H9 (cell line): ENCODE results near the gene MINAR1. TPM values are rescaled to one million over a fixed set of nuclear protein-coding genes. Genes with fewer than 3 reads are reported as not detected.

Experiments used
- DNase-seq: peaks from one replicate; pipeline ENCODE4 v3.0.0-alpha.2; 2017
- H2AFZ ChIP-seq: one replicate; pipeline ENCODE4 v1.6.1; 2013; ENCODE audit warnings: mild to moderate bottlenecking, low read length, control low read depth, moderate library complexity
- H2AK5ac ChIP-seq: 2 replicates; pipeline ENCODE4 v1.6.1; 2013; ENCODE audit warnings: low read length, control low read depth, mixed read lengths; ENCODE audit not compliant: insufficient read length
- H2BK120ac ChIP-seq: one replicate; pipeline ENCODE4 v1.6.1; 2013; ENCODE audit warnings: low read depth, mild to moderate bottlenecking, low read length, control low read depth, inconsistent platforms; ENCODE audit not compliant: poor library complexity, severe bottlenecking
- H2BK12ac ChIP-seq: 2 replicates; pipeline ENCODE4 v1.6.1; 2013; ENCODE audit warnings: low read length, control low read depth, mixed read lengths, low read depth; ENCODE audit not compliant: insufficient read length
- H2BK15ac ChIP-seq: 2 replicates; pipeline ENCODE4 v1.6.1; 2013; ENCODE audit warnings: low read depth, low read length, control low read depth
- H2BK20ac ChIP-seq: one replicate; pipeline ENCODE4 v1.6.1; 2013; ENCODE audit warnings: low read depth, mild to moderate bottlenecking, low read length, control low read depth, inconsistent platforms; ENCODE audit not compliant: poor library complexity, severe bottlenecking
- H2BK5ac ChIP-seq: 2 replicates; pipeline ENCODE4 v1.6.1; 2013; ENCODE audit warnings: low read length, control low read depth, mixed read lengths; ENCODE audit not compliant: insufficient read length
- H3K14ac ChIP-seq: 2 replicates; pipeline ENCODE4 v1.6.1; 2013; ENCODE audit warnings: low read length, control low read depth; ENCODE audit not compliant: insufficient read depth
- H3K18ac ChIP-seq: 2 replicates; pipeline ENCODE4 v1.6.1; 2013; ENCODE audit warnings: low read depth, mild to moderate bottlenecking, mixed read lengths, low read length, control low read depth; ENCODE audit not compliant: insufficient read length
- H3K23ac ChIP-seq: 2 replicates; pipeline ENCODE4 v1.6.1; 2013; ENCODE audit warnings: low read length, control low read depth, mixed read lengths, low read depth; ENCODE audit not compliant: insufficient read length
- H3K23me2 ChIP-seq: 2 replicates; pipeline ENCODE4 v1.6.1; 2013; ENCODE audit warnings: low read depth, mild to moderate bottlenecking, mixed read lengths, low read length, control low read depth; ENCODE audit not compliant: insufficient read length, poor library complexity, severe bottlenecking
- H3K27ac ChIP-seq: 2 replicates; pipeline ENCODE4 v1.5.1; 2013; ENCODE audit warnings: low read length, control low read depth, mixed read lengths, low read depth; ENCODE audit not compliant: insufficient read length
- H3K27me3 ChIP-seq: 2 replicates; pipeline ENCODE4 v1.6.1; 2013; ENCODE audit warnings: low read length, control low read depth, inconsistent platforms; ENCODE audit not compliant: insufficient read depth
- H3K4ac ChIP-seq: 2 replicates; pipeline ENCODE4 v1.6.1; 2013; ENCODE audit warnings: low read depth, mild to moderate bottlenecking, control low read depth, inconsistent platforms, low read length, moderate library complexity
- H3K4me1 ChIP-seq: 2 replicates; pipeline ENCODE4 v1.6.1; 2013; ENCODE audit warnings: low read length, control low read depth, inconsistent platforms; ENCODE audit not compliant: insufficient read depth
- H3K4me2 ChIP-seq: 2 replicates; pipeline ENCODE4 v1.6.1; 2013; ENCODE audit warnings: low read length, control low read depth, mixed read lengths; ENCODE audit not compliant: insufficient read length, insufficient read depth
- H3K56ac ChIP-seq: 2 replicates; pipeline ENCODE4 v1.6.1; 2013; ENCODE audit warnings: low read depth, mild to moderate bottlenecking, mixed read lengths, low read length, control low read depth; ENCODE audit not compliant: insufficient read length
- H3K79me1 ChIP-seq: 2 replicates; pipeline ENCODE4 v1.6.1; 2013; ENCODE audit warnings: low read depth, mild to moderate bottlenecking, moderate library complexity, low read length, control low read depth, inconsistent platforms; ENCODE audit not compliant: insufficient read depth, poor library complexity, severe bottlenecking
- H3K79me2 ChIP-seq: 2 replicates; pipeline ENCODE4 v1.6.1; 2013; ENCODE audit warnings: low read length, control low read depth, inconsistent platforms; ENCODE audit not compliant: insufficient read depth
- H3K9ac ChIP-seq: 2 replicates; pipeline ENCODE4 v1.6.1; 2013; ENCODE audit warnings: low read length, control low read depth, mixed read lengths; ENCODE audit not compliant: insufficient read length; ENCODE audit errors: extremely low read depth
- H3K9me3 ChIP-seq: one replicate; pipeline ENCODE4 v1.6.1; 2013; ENCODE audit warnings: low read depth, low read length, inconsistent platforms; ENCODE audit not compliant: control insufficient read depth
- H3T11ph ChIP-seq: one replicate; pipeline ENCODE4 v1.6.1; 2013; ENCODE audit warnings: mild to moderate bottlenecking, low read length, control low read depth, inconsistent platforms
- H4K20me1 ChIP-seq: one replicate; pipeline ENCODE4 v1.6.1; 2013; ENCODE audit not compliant: control insufficient read depth, insufficient read length, insufficient read depth
- H4K5ac ChIP-seq: 2 replicates; pipeline ENCODE4 v1.6.1; 2013; ENCODE audit warnings: low read depth, mild to moderate bottlenecking, mixed read lengths, low read length, control low read depth; ENCODE audit not compliant: insufficient read length
- H4K8ac ChIP-seq: replicated peaks from 2 replicates; pipeline ENCODE4 v1.6.1; 2013; ENCODE audit warnings: low read length, control low read depth, mixed read lengths, low read depth; ENCODE audit not compliant: insufficient read length
- H4K91ac ChIP-seq: 2 replicates; pipeline ENCODE4 v1.6.1; 2013; ENCODE audit warnings: low read depth, mild to moderate bottlenecking, moderate library complexity, mixed read lengths, low read length, control low read depth; ENCODE audit not compliant: insufficient read length
- H3K27ac Mint-ChIP-seq, 3 experiments: 2 replicates in 2 of 3; 3 replicates in 1 of 3; pipeline ENCODE4 v1.8.0; 2020 to 2021; ENCODE audit warnings: mixed read lengths in 3 of 3, mild to moderate bottlenecking in 1 of 3, moderate library complexity in 1 of 3
- H3K27me3 Mint-ChIP-seq: 2 replicates; pipeline ENCODE4 v1.8.0; 2021; ENCODE audit warnings: low read depth, mild to moderate bottlenecking, moderate library complexity, mixed read lengths
- H3K36me3 Mint-ChIP-seq, 3 experiments: 2 replicates in 2 of 3; 3 replicates in 1 of 3; pipeline ENCODE4 v1.8.0; 2020 to 2021; ENCODE audit warnings: low read depth in 3 of 3, mixed read lengths in 3 of 3; ENCODE audit not compliant: insufficient read depth in 1 of 3
- H3K4me1 Mint-ChIP-seq, 2 experiments: 2 replicates each; pipeline ENCODE4 v1.8.0; 2020; ENCODE audit warnings: mixed read lengths in 2 of 2
- H3K4me3 Mint-ChIP-seq, 2 experiments: 2 replicates in 1 of 2; 3 replicates in 1 of 2; pipeline ENCODE4 v1.8.0; 2020 to 2021; ENCODE audit warnings: mild to moderate bottlenecking in 2 of 2, mixed read lengths in 2 of 2, moderate library complexity in 1 of 2
- H3K9me3 Mint-ChIP-seq, 2 experiments: 2 replicates in 1 of 2; 3 replicates in 1 of 2; pipeline ENCODE4 v1.8.0; 2020; ENCODE audit warnings: mild to moderate bottlenecking in 2 of 2, mixed read lengths in 2 of 2, moderate library complexity in 1 of 2
- WGBS: extraction: QIAGEN DNeasy Blood & Tissue Kit; methylation state at CpG from one replicate; pipeline ENCODE4 v1.1.7; 2013; ENCODE audit warnings: missing lambda C conversion rate, low lambda C conversion rate, mixed read lengths; ENCODE audit not compliant: insufficient read length; ENCODE audit errors: extremely low coverage; 5-methylcytosine and 5-hydroxymethylcytosine counted together
- total RNA-seq: library from RNA; stranded (reverse); gene quantifications from 2 replicates; pipeline ENCODE4 v1.2.1, GENCODE V29; 2021
- TF ChIP-seq, protein P1 (sequence below): fragments of 200-600 bp; sonication (generic); conservative IDR thresholded peaks from 3 replicates; pipeline ENCODE4 v1.8.0; 2021; ENCODE audit warnings: antibody characterized with exemption, mild to moderate bottlenecking

The MINAR1 gene
- total RNA-seq, 1 experiment from 2014 or later, result 0.74 TPM

GRCh38 chr15:79475306-79475705 lies 43.2 kb downstream of the MINAR1 start:
- Histone ChIP-seq H4K91ac (no peak overlapping the region), H3K23me2 (no peaks in the 10 kb centered on the region), H3K4me1 (no peaks in the 10 kb centered on the region), H2BK12ac (no peak overlapping the region), H2BK15ac (no peak overlapping the region), H3T11ph (no peak overlapping the region), H3K9ac (no peak overlapping the region), H3K14ac (no peak overlapping the region), H3K4ac (no peak overlapping the region), H3K4me2 (no peak overlapping the region), H4K20me1 (no peaks in the 10 kb centered on the region), H3K79me2 (no peaks in the 10 kb centered on the region), H3K56ac (no peak overlapping the region), H3K9me3 (no peaks in the 10 kb centered on the region), H3K27ac (no peak overlapping the region), H3K23ac (no peak overlapping the region), H4K5ac (no peak overlapping the region), H2BK20ac (no peak overlapping the region), H2AK5ac (no peak overlapping the region), H2BK5ac (no peak overlapping the region), H4K8ac (no peak overlapping the region), H3K79me1 (no peaks in the 10 kb centered on the region), H3K27me3 (no peaks in the 10 kb centered on the region), H2BK120ac (no peak overlapping the region), H3K18ac (no peak overlapping the region), H2AFZ (no peak overlapping the region)
- H3K27me3 Mint-ChIP-seq, result no peaks in the 10 kb centered on the region; the same call in 1 of the 2 replicates
- DNase-seq, result no peak
- no peak overlapping the region for H3K27ac Mint-ChIP-seq
- no peaks in the 10 kb centered on the region for H3K4me1 Mint-ChIP-seq
- TF ChIP-seq, protein P1, sequence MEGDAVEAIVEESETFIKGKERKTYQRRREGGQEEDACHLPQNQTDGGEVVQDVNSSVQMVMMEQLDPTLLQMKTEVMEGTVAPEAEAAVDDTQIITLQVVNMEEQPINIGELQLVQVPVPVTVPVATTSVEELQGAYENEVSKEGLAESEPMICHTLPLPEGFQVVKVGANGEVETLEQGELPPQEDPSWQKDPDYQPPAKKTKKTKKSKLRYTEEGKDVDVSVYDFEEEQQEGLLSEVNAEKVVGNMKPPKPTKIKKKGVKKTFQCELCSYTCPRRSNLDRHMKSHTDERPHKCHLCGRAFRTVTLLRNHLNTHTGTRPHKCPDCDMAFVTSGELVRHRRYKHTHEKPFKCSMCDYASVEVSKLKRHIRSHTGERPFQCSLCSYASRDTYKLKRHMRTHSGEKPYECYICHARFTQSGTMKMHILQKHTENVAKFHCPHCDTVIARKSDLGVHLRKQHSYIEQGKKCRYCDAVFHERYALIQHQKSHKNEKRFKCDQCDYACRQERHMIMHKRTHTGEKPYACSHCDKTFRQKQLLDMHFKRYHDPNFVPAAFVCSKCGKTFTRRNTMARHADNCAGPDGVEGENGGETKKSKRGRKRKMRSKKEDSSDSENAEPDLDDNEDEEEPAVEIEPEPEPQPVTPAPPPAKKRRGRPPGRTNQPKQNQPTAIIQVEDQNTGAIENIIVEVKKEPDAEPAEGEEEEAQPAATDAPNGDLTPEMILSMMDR, result no peak
- H3K36me3 Mint-ChIP-seq, result no peaks in the 10 kb centered on the region
- no peak overlapping the region for H3K4me3 Mint-ChIP-seq
- no CpG with 5 or more reads among the region's 3 CpGs for WGBS
- no peaks in the 10 kb centered on the region for H3K9me3 Mint-ChIP-seq
